Mucosa of descending colon (tissue), 3 donors: Measurements from ENCODE around the gene CCDC134. TPM values are rescaled to one million over a fixed set of nuclear protein-coding genes. Genes with fewer than 3 reads are reported as not detected.

ENCODE experiments used
- ATAC-seq: fragments of 200-7000 bp; cut with Tn5 transposase; one replicate; pipeline ENCODE4 v1.9.1; 2020; ENCODE audit warnings: mild to moderate bottlenecking, moderate library complexity
- DNase-seq, 3 donors: peaks; one replicate each; pipeline ENCODE4 v3.0.0-alpha.2; 2020
- H3K36me3 ChIP-seq: fragments of 200-600 bp; one replicate; pipeline ENCODE4 v1.8.0; 2021; ENCODE audit warnings: low read depth, mild to moderate bottlenecking
- H3K4me1 ChIP-seq: fragments of 200-600 bp; one replicate; pipeline ENCODE4 v1.8.0; 2021; ENCODE audit warnings: low read depth, mild to moderate bottlenecking
- H3K4me3 ChIP-seq: fragments of 200-600 bp; one replicate; pipeline ENCODE4 v1.8.0; 2021; ENCODE audit warnings: mild to moderate bottlenecking
- H3K9me3 ChIP-seq: fragments of 200-600 bp; one replicate; pipeline ENCODE4 v1.8.0; 2021; ENCODE audit warnings: mild to moderate bottlenecking
- intact Hi-C, 2 donors: fragments of 100-400 bp; cut with DNase I in 1 of 2; cut with micrococcal nuclease in 1 of 2; formaldehyde crosslinking; loops; one replicate each; pipeline versions ENCODE4 v1.11.0 to v1.11.1; 2022; cut with DNase I, micrococcal nuclease
- total RNA-seq, 3 donors: library from RNA; stranded (reverse); fragmentation: NEBNext Ultra II Directional in 2 of 3; extraction: Animal tissue kit (Norgen Biotek cat#: 25700) in 2 of 3; gene quantifications; one replicate each; pipeline versions ENCODE4 v1.2.1 to v1.2.4, GENCODE V29; 2021 to 2023
- TF ChIP-seq, protein P1 (sequence below): fragments of 200-600 bp; IDR thresholded peaks from one replicate; pipeline ENCODE4 v1.8.0; 2022; ENCODE audit warnings: antibody characterized with exemption, mild to moderate bottlenecking
- donor health status: DM: no; HTN: no; CAD: no; lungs with moderate emphysema.
- donor health status: DM: no; HTN: no; CAD: no.
- donor health status: DM: no; HTN: yes; CAD: no.

Gene CCDC134
- total RNA-seq, 3 donors from 2014 or later = 9.2 to 11.6 (median 10.0) TPM

GRCh38 chr22:41772645-41773044 is 27.8 kb upstream of the CCDC134 start:
- intact Hi-C loops = no loop called here
- TF ChIP-seq, protein P1, sequence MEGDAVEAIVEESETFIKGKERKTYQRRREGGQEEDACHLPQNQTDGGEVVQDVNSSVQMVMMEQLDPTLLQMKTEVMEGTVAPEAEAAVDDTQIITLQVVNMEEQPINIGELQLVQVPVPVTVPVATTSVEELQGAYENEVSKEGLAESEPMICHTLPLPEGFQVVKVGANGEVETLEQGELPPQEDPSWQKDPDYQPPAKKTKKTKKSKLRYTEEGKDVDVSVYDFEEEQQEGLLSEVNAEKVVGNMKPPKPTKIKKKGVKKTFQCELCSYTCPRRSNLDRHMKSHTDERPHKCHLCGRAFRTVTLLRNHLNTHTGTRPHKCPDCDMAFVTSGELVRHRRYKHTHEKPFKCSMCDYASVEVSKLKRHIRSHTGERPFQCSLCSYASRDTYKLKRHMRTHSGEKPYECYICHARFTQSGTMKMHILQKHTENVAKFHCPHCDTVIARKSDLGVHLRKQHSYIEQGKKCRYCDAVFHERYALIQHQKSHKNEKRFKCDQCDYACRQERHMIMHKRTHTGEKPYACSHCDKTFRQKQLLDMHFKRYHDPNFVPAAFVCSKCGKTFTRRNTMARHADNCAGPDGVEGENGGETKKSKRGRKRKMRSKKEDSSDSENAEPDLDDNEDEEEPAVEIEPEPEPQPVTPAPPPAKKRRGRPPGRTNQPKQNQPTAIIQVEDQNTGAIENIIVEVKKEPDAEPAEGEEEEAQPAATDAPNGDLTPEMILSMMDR = no peak
- no peak for DNase-seq
- peak; percentile 72 for ATAC-seq
- H3K4me3 ChIP-seq = no peak overlapping the region
- no peaks in the 10 kb centered on the region for H3K36me3 ChIP-seq
- no peaks in the 10 kb centered on the region for H3K9me3 ChIP-seq
- no peaks in the 10 kb centered on the region for H3K4me1 ChIP-seq

DNA sequence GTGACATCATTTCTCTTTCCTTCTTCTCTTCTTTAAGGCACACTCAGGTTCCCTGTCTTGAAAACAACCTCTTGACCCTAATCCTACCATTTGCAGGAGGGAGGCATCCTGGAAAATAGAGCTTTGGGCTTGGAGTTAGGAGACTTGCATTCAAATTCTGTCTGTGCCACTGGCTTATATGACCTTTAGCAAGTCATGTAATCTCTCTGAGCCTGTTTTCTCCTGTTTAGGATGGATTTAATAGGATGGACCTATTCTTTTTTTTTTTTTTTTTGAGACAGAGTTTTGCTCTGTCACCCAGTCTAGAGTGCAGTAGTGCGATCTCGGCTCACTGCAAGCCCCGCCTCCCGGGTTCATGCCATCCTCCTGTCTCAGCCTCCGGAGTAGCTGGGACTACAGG is 25.1 kb upstream of the CCDC134 start:
- TF ChIP-seq, protein P1 = no peak
- no peaks in the 10 kb centered on the region for H3K4me1 ChIP-seq
- intact Hi-C loops = no loop called here
- H3K9me3 ChIP-seq = no peaks in the 10 kb centered on the region
- no peaks in the 10 kb centered on the region for H3K36me3 ChIP-seq
- ATAC-seq (no peak), DNase-seq (no peak)
- no peak overlapping the region for H3K4me3 ChIP-seq

DNA sequence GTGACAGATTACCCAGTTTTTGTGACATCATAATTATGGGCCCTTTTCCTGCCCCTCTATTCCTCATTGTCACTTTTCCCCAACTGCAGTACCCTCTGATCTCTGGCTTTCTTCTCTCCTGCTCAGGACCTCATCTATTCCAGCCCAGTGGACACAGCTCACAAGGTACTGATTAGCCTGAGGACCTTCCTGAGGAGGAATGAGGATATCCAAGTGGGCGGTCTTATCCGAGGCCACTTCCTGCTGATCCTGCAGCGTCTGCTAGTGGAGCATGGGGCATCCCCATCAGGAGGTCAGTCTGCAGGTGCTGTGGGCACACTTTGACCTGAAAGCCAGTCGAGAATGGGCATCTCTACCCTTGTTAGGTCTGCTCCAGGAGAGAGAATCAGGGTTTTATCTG is 24.5 kb upstream of the CCDC134 start:
- ATAC-seq = no peak
- DNase-seq = no peak
- Histone ChIP-seq H3K9me3 (no peaks in the 10 kb centered on the region), H3K4me3 (no peak overlapping the region), H3K4me1 (peaks cover 3% of the 10 kb centered on the region), H3K36me3 (no peaks in the 10 kb centered on the region)
- TF ChIP-seq, protein P1 = no peak
- intact Hi-C loops = no loop called here

- Histone ChIP-seq H3K9me3 (no peaks in the 10 kb centered on the region), H3K4me3 (no peak overlapping the region), H3K36me3 (no peaks in the 10 kb centered on the region), H3K4me1 (peaks cover 3% of the 10 kb centered on the region)
- intact Hi-C loops = no loop called here
- TF ChIP-seq, protein P1 = no peak
- ATAC-seq = no peak
- DNase-seq = no peak
Observed at GRCh38 chr22:41776381-41776780, 24.1 kb upstream of the CCDC134 start.

- TF ChIP-seq, protein P1 = no peak
- peaks cover 3% of the 10 kb centered on the region for H3K4me1 ChIP-seq
- no peak for DNase-seq
- ATAC-seq = no peak
- H3K36me3 ChIP-seq = no peaks in the 10 kb centered on the region
- no peaks in the 10 kb centered on the region for H3K9me3 ChIP-seq
- H3K4me3 ChIP-seq = no peak overlapping the region
- intact Hi-C loops = no loop called here
Observed at GRCh38 chr22:41777749-41778425, 22.6 kb upstream of the CCDC134 start.
